NCI-H446 (cell line): ENCODE results near the gene ASGR1.

Experiments
- DNase-seq, 2 experiments: peaks; one replicate each; lab custom pipeline; 2025; lab: John Stamatoyannopoulos, UW

Gene ASGR1

DNA sequence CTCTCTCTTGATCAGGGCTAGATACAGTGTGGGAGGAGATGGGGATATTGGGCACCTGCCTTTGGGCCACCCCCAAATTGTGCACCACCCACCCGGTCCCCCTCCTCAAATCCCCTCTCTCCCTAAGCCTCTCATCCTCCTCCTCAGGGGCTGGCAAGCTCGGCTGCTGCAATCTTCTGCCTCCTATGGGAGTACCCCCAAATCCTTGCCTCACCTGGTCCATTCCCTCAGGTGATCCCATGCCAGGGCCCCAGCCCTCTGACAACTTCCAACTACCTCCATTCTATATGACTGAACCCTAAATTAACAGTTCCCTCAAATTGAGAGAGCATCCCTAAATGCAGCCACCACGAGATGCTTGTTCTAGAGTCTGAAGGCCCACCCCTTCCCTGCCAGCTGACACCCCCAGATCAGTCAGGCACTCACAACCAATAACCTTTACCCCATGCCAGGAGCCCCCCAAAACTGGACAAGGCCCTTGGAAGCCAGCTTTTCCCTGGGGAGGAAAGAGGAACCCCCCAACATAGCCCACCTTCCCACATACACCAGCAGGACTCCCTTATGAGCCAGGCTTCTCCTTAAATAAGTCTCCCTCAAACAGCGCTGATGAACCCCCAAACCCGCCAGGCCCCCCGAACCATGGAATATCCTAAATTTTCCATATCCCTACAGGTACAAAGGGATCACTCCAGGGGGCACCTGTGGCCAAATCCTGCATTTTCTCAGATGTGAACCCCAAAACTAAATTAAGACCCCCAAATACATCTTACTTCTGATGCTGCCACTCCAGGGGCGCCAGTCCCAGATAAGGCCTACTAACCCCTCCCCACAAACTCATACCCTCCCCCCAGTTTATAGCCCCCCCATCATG is 37.3 kb upstream of the ASGR1 start:
- no peak for DNase-seq

GRCh38 chr17:7215652-7216180 is 36.5 kb upstream of the ASGR1 start:
- peak in 1 of 2 experiments; percentile 18 for DNase-seq

- no peak for DNase-seq
Measured at GRCh38 chr17:7215136-7215638, 36.0 kb upstream of the ASGR1 start.

DNA sequence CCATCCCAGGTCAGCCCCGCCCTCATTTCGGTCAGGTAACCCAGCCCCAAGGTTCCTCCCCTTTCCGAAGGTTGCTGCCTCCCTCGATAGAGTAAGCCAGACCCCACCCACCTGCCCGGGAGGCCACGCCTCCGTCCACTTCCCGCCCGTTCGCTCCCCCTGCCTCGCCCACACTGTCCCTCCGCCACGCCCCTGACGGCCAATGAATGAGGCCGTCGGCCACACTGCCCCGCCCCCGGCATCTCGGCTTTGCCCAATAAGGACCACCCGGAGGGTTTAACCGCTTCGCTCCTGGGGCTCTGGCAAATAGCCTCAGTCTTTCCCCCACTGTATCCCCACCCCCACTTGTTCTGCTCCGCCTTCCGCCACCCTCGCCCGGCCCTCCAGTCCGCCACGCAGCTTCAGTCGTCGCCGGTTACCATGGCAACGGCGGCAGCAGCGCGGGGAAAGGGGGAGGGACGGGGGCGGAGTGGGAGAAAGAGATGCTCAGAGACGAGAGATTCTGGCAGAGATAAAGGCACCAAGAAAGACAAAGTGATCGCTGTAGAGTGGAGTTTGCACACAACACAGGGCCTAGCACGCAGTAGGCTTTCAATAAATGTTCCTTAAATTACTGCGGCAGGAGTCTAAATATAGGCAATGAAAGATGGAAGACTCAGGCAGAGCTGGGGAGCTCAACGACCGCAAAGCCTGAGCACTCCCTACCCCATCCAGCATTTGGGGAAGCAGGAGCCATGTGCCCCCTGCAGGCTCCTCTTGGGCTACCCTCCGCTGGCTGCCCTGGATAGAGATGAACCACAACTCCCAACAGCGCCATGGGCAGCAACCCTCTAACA is 35.3 kb upstream of the ASGR1 start:
- peak; percentile 98 to 99 for DNase-seq

DNA sequence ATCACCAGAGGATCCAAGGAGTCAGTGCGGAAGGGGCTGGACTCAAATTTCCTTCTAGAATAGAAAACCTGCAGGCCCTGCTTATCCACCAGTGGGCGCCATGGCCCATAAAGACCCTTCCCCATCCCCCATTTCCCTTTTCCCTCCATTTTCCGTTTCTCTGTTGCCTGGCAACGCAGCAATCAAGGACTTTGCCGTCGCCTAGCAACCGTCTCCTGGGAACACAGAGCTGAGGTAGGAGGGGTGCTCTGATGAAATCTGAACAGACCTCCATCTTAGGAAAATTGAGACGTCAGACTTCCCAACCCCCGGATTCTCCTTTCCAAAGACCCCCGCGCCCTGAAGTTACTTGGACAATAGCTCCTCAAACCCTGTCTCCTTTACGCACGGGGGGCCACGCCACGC is 34.7 kb upstream of the ASGR1 start:
- DNase-seq = peak; percentile 93 to 94

- DNase-seq = no peak
Measured at GRCh38 chr17:7211491-7212273, 32.5 kb upstream of the ASGR1 start.

- no peak for DNase-seq
Measured at GRCh38 chr17:7208754-7209460, 29.7 kb upstream of the ASGR1 start.

DNA sequence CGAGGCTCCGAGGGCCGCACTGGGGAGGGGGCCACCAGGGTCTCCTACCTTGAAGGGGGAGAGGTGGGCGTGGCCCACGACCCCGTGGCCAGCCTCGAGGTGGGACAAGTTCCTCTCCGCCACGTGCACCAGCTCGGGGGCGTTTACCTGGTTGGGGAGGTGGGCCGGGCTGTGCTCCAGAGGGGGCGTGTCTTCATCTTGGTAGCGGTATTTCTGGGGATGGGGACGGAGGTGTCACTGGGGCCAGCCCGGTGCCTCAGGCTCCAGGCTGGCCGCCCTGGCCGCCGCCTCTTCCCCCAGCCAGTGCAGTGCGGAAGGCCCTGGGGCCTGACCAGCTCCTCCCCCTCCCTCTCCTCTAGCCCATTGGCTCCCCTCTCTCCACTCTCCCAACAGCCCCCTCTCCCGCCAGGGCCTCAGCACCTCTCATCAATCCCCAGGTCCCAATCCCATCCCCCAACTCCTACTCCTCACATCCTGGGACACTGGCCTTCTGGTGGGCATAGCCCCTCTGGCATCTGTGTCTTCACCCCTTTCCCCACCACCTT is 28.9 kb upstream of the ASGR1 start:
- no peak for DNase-seq

- DNase-seq = no peak
Measured at GRCh38 chr17:7207120-7208001, 28.2 kb upstream of the ASGR1 start.

DNA sequence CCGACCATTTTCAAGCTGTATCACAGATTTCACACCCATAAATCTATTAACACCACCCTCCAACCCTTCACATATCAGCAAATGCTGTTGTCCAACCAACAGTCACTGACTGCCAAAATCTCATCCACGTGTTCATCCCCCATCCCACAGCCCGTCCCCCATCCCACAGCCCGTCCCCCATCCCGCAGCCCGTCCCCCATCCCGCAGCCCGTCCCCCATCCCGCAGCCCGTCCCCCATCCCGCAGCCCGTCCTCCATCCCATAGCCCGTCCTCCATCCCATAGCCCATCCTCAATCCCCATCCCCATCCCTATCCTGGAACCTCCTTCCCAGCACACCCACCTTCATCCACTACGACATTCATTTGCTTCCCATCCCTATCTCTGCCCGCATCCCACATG is 26.4 kb upstream of the ASGR1 start:
- DNase-seq = no peak

DNA sequence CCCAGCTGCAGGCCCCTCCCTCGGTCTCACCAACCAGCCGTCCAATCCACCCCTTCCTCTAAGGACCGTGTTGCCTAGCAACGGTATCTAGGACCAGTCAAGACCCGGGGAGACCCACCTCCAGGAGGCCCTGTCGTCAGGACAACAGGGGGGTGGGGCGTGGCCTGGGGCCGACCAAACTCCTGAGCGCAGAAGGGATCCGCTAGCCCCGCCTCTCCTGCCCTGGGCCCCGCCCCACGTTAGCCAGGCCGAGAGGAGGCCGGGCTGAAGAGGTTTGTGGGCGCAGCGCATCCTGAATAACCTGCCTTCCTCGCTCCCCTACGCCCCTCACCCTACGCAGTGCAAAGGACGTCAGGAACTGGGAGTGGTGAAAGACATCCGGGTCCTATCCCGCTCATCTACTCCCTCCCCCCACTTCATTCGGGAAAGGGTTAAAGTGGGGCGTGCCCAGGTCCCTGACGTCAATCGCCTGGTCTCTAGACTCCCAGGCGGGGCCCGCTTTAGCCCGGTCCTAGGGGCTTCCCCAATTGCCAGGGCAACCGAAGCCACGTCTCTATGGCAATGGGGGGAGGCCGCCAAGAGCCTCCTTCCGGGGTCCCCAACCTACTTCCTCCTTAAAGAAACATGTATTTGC is 25.8 kb upstream of the ASGR1 start:
- DNase-seq = no peak

DNA sequence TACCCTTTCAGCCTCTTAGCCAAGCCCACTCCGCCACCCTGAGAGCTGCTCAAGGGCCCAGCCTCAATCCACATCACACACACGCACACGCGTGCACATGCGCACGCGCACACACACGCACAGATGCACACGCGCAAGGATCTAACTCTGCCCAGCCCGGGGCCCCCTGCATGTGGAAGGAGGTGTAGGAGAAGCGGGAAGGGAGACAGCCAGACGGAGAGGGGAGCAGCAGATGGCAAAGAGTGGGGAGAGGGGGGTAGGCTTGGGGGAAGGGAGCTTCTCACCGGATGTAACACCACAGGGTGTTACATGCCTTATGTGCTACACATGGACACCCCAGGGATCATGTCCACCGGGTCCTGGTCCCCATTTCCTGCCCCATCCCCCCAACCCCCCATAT is 25.2 kb upstream of the ASGR1 start:
- DNase-seq = no peak

DNA sequence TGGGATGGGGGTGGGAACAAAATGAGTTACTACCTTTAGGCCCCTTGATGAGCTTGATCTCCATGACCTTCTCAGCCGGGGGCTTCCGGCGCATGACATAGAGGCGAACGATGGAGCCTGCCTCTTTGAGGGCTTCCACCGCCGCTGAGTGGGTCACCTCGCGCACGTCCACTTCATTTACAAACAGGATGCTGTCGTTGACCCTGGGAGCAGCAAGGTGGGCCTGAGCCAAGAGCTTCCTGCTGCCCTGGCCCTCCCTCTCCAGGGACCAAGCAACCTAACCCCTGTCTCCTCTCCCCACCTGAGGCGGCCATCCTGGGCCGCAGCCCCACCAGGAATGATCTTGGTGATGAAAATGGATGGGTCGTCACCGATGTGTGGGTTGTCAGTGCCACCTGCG is 24.2 kb upstream of the ASGR1 start:
- no peak for DNase-seq

GRCh38 chr17:7196651-7197401 is 17.7 kb upstream of the ASGR1 start:
- DNase-seq = no peak

DNA sequence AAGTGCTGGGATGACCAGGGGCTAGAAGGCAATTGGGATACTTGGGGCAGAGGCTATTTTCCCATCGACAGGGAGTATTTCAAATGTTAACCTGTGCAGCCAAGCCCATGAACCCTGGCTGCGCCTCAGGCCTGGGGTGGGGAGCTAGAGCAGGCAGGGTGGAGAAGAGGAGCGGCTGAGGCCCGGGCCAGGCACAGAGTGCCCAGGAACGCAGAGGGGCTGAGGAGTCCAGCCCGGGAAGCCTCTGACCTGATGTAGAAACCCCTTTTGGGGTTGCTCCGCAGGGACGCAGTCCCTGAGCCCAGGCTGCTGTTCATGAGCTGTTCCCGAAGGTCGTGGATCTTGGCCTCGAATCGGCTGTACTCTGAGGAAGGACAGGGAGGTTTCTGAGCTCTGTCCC is 16.8 kb upstream of the ASGR1 start:
- no peak for DNase-seq

GRCh38 chr17:7192271-7192937 is 13.2 kb upstream of the ASGR1 start:
- DNase-seq = peak in 1 of 2 experiments; percentile 9

- peak in 1 of 2 experiments; percentile 52 for DNase-seq
Measured at GRCh38 chr17:7191571-7192270, 12.6 kb upstream of the ASGR1 start.
